Measurements from ENCODE around the gene KRTAP4-12.
"Not testable (repeated sequence)": the region's sequence is repeated elsewhere in the genome, so short reads cannot be mapped to it uniquely, and the experiment has no call there.

KRTAP4-12 gene

DNA sequence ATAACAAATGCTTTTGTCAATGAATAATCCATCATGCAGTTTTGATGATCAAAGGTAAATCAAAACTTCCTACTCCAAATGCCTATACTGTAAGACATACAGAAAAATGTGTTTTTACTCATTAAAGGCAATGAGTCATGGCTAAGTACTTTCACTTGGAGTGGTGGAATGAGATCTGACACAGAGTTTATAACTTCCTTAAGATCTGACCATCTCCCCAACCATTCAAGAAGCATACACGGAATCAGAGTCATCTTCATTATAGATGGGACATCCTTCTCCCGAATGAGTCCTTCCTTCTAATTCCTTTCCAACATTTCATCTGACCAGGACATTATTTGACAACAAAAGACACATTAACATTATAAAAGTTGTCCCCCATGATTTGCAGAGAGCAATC lies 40.6 kb downstream of the KRTAP4-12 start:
- H3K9me3 ChIP-seq (ENCODE audit: low read length); H3F3A ChIP-seq (ENCODE audit: insufficient read depth, low read length); H3K4me1 ChIP-seq (ENCODE audit: insufficient read depth, low read length, severe bottlenecking); H3K9me2 ChIP-seq (ENCODE audit: low read depth, low read length); H3K4me3 ChIP-seq (ENCODE audit: low read depth, low read length, poor library complexity, severe bottlenecking); H3K4me2 ChIP-seq (ENCODE audit: low read length); H3K27ac ChIP-seq (ENCODE audit: low read depth, low read length, poor library complexity, severe bottlenecking); H3K79me2 ChIP-seq (ENCODE audit: insufficient read depth, low read length); H2AFZ ChIP-seq (ENCODE audit: low read length); H4K20me1 ChIP-seq (ENCODE audit: insufficient read depth, low read length); H3K9ac ChIP-seq (ENCODE audit: low read length); H3K27me3 ChIP-seq (ENCODE audit: insufficient read depth, low read length); H3K36me3 ChIP-seq (ENCODE audit: insufficient read depth, low read length): not testable (repeated sequence)

DNA sequence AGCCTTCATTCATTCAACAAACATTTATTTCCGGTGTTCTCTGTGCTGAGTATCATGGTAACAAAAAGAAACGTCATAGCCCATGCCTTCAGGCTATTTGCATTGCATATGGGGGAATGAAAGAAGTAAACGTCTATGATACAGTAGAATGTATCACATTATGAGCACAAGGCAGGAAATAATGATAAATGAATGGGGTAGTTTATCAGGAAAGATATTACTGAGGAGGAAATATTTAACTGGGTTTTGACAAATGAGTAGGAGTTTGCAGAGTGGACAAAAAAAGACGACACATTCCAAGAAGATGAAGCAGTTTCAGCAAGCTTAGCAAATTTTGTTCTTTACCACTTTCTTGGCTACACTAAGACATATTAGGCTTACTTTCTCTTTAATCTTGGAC lies 41.4 kb downstream of the KRTAP4-12 start:
- no peaks in the 10 kb centered on the region for H3K79me2 ChIP-seq (ENCODE audit: insufficient read depth, low read length)
- no peaks in the 10 kb centered on the region for H3K36me3 ChIP-seq (ENCODE audit: insufficient read depth, low read length)
- no peak overlapping the region for H3K4me3 ChIP-seq (ENCODE audit: low read depth, low read length, poor library complexity, severe bottlenecking)
- no peaks in the 10 kb centered on the region for H3K9me3 ChIP-seq (ENCODE audit: low read length)
- TF ChIP-seq, protein P1, sequence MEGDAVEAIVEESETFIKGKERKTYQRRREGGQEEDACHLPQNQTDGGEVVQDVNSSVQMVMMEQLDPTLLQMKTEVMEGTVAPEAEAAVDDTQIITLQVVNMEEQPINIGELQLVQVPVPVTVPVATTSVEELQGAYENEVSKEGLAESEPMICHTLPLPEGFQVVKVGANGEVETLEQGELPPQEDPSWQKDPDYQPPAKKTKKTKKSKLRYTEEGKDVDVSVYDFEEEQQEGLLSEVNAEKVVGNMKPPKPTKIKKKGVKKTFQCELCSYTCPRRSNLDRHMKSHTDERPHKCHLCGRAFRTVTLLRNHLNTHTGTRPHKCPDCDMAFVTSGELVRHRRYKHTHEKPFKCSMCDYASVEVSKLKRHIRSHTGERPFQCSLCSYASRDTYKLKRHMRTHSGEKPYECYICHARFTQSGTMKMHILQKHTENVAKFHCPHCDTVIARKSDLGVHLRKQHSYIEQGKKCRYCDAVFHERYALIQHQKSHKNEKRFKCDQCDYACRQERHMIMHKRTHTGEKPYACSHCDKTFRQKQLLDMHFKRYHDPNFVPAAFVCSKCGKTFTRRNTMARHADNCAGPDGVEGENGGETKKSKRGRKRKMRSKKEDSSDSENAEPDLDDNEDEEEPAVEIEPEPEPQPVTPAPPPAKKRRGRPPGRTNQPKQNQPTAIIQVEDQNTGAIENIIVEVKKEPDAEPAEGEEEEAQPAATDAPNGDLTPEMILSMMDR (IDR thresholded peaks at IDR 0.05; ENCODE audit: low read length): no peak
- TF ChIP-seq EZH2 (IDR thresholded peaks at IDR 0.05; ENCODE audit: borderline replicate concordance, low read length): no peak
- no peaks in the 10 kb centered on the region for H3F3A ChIP-seq (ENCODE audit: insufficient read depth, low read length)
- no peak overlapping the region for H3K27ac ChIP-seq (ENCODE audit: low read depth, low read length, poor library complexity, severe bottlenecking)
- no peaks in the 10 kb centered on the region for H3K4me1 ChIP-seq (ENCODE audit: insufficient read depth, low read length, severe bottlenecking)
- H3K9me2 ChIP-seq (ENCODE audit: low read depth, low read length): no peaks in the 10 kb centered on the region
- no peaks in the 10 kb centered on the region for H4K20me1 ChIP-seq (ENCODE audit: insufficient read depth, low read length)
- H3K27me3 ChIP-seq (ENCODE audit: insufficient read depth, low read length): no peaks in the 10 kb centered on the region
- H2AFZ ChIP-seq (ENCODE audit: low read length): no peak overlapping the region
- no peak overlapping the region for H3K4me2 ChIP-seq (ENCODE audit: low read length)
- H3K9ac ChIP-seq (ENCODE audit: low read length): no peak overlapping the region

DNA sequence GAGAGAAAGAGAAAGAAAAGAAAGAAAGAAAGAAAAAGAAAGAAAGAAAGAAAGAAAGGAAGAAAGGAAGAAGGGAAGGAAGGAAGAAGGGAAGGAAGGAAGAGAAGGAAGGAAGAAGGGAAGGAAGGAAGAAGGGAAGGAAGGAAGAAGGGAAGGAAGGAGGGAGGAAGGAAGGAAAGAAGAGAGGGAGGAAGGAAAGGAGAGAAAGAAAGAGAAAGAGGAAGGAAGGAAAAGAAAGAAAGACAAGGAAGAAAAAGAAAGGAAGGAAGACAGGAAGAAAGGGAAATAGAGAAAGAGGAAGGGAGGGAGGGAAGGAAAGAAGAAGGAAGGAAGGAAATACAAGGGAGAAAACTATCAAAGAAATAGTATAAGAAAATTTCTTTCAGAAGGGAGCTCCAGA lies 47.2 kb downstream of the KRTAP4-12 start:
- H3K27me3 ChIP-seq (ENCODE audit: insufficient read depth, low read length): no peaks in the 10 kb centered on the region
- no peak overlapping the region for H3K27ac ChIP-seq (ENCODE audit: low read depth, low read length, poor library complexity, severe bottlenecking)
- H2AFZ ChIP-seq (ENCODE audit: low read length): no peak overlapping the region
- no peaks in the 10 kb centered on the region for H3K79me2 ChIP-seq (ENCODE audit: insufficient read depth, low read length)
- H3K9ac ChIP-seq (ENCODE audit: low read length): no peak overlapping the region
- H3K9me3 ChIP-seq (ENCODE audit: low read length): no peaks in the 10 kb centered on the region
- no peaks in the 10 kb centered on the region for H3K9me2 ChIP-seq (ENCODE audit: low read depth, low read length)
- no peak overlapping the region for H3K4me3 ChIP-seq (ENCODE audit: low read depth, low read length, poor library complexity, severe bottlenecking)
- H3K36me3 ChIP-seq (ENCODE audit: insufficient read depth, low read length): no peaks in the 10 kb centered on the region
- TF ChIP-seq EZH2 (IDR thresholded peaks at IDR 0.05; ENCODE audit: borderline replicate concordance, low read length): no peak
- TF ChIP-seq, protein P1 (IDR thresholded peaks at IDR 0.05; ENCODE audit: low read length): no peak
- H3F3A ChIP-seq (ENCODE audit: insufficient read depth, low read length): no peaks in the 10 kb centered on the region
- no peaks in the 10 kb centered on the region for H3K4me1 ChIP-seq (ENCODE audit: insufficient read depth, low read length, severe bottlenecking)
- H3K4me2 ChIP-seq (ENCODE audit: low read length): no peak overlapping the region
- H4K20me1 ChIP-seq (ENCODE audit: insufficient read depth, low read length): no peaks in the 10 kb centered on the region

DNA sequence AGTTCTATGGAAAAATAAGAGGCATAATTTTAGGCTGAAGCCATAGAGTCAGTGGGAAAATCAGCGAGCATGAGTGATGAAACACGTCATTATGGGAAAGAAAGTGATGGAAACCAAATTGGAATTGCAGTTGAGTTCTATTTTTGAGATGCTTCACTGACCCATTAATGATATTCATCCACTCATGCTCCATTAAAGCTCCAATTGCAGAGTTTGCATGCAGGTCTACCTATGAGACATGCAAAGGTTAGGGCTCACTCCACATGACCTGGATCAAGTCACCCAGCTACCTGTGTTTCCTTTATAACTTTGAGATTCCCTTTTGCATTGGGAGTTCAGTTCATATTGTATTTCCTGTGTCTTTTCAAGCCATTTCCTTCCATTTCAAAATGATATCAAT lies 50.3 kb downstream of the KRTAP4-12 start:
- H3K27me3 ChIP-seq (ENCODE audit: insufficient read depth, low read length): no peaks in the 10 kb centered on the region
- H3K4me1 ChIP-seq (ENCODE audit: insufficient read depth, low read length, severe bottlenecking): no peaks in the 10 kb centered on the region
- no peaks in the 10 kb centered on the region for H3K36me3 ChIP-seq (ENCODE audit: insufficient read depth, low read length)
- H3K27ac ChIP-seq (ENCODE audit: low read depth, low read length, poor library complexity, severe bottlenecking): no peak overlapping the region
- H2AFZ ChIP-seq (ENCODE audit: low read length): no peak overlapping the region
- no peak overlapping the region for H3K4me3 ChIP-seq (ENCODE audit: low read depth, low read length, poor library complexity, severe bottlenecking)
- no peak overlapping the region for H3K4me2 ChIP-seq (ENCODE audit: low read length)
- no peaks in the 10 kb centered on the region for H3K9me2 ChIP-seq (ENCODE audit: low read depth, low read length)
- H3F3A ChIP-seq (ENCODE audit: insufficient read depth, low read length): no peaks in the 10 kb centered on the region
- no peaks in the 10 kb centered on the region for H4K20me1 ChIP-seq (ENCODE audit: insufficient read depth, low read length)
- no peak overlapping the region for H3K9ac ChIP-seq (ENCODE audit: low read length)
- no peaks in the 10 kb centered on the region for H3K9me3 ChIP-seq (ENCODE audit: low read length)
- TF ChIP-seq EZH2 (IDR thresholded peaks at IDR 0.05; ENCODE audit: borderline replicate concordance, low read length): no peak
- TF ChIP-seq, protein P1 (IDR thresholded peaks at IDR 0.05; ENCODE audit: low read length): no peak
- H3K79me2 ChIP-seq (ENCODE audit: insufficient read depth, low read length): no peaks in the 10 kb centered on the region

Measured in OCI-LY1 (cell line).